HG02973 (cell line): ENCODE results near the gene MAP2K3.
A peak's percentile ranks its signal among the peaks of the same experiment; 100 is the strongest.
"Not testable (repeated sequence)": the region's sequence is repeated elsewhere in the genome, so short reads cannot be mapped to it uniquely, and the experiment has no call there.

Experiments used
- ATAC-seq: cut with Tn5 transposase; IDR thresholded peaks from one replicate; pipeline ENCODE4 v1.9.1; 2021; ENCODE audit warnings: moderate library complexity; ENCODE audit not compliant: unreplicated experiment

The MAP2K3 gene

DNA sequence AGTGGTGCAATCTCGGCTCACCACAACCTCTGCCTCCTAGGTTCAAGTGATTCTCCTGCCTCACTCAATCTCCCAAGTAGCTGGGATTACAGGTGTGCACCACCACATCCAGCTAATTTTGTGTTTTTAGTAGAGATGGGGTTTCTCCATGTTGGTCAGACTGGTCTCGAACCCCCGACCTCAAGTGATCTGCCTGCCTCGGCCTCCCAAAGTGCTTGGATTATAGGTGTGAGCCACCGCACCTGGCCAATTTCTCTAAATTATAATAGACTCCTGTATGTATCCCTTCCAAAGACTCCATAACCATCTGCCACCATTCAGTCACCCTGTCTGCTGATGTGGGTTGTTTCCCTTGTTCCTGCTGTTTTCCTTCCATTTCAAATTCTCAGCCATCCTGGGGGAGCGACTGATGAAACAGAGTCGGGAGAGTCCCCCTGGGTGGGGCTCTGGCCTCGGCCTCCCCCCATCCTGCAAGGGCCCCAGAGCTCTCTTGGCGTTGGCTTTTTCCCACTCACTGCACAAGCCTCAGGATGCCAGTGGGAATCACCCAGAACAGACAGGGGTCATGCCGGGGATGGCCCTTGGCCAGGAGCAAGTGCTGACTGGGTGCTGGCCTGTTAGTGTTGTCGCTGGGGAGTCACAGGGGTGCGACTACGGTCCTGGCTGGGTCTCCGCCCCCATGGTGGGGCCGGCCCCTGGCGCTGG lies 25.7 kb downstream of the MAP2K3 start:
- ATAC-seq, result not testable (repeated sequence)

DNA sequence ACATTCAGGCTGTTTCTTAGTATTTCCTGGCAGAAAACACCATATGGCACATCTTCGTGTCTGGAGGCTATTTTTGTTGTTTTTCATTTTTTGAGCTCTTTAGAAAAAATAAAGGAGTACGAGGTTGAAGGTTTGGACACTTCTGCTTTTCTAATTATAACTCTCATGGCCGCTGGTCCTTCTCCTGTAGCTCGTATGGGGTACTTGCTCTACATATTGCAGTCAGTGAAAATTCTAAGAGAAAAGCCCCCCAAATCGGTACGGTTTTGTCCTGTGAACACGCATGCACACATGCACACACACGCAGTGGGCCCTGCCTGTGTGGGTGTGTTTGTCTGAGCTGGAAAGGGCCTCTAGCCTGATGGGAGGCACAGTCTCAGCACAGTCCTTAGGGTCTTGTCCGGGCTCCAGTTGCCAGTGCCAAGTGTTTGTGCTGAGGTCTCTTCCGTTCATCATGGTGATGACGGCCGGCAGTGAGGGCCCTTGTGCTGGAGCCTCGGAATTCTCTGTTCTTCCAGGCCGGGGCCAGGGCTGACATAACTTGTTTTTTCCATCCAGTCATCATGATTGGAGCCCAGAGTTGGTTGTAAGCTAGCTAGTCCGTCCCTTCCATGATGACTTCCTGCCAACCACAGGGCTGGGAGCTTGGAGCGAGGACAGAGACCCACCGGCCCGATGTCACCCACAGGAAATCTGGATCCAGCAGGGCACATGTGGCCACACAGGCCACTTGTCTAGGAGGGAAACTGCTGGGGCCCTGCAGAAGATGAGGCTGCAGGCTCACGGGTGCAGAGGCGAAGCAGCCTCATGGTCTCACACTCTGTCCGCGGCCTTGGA lies 26.5 kb downstream of the MAP2K3 start:
- ATAC-seq, result not testable (repeated sequence)

DNA sequence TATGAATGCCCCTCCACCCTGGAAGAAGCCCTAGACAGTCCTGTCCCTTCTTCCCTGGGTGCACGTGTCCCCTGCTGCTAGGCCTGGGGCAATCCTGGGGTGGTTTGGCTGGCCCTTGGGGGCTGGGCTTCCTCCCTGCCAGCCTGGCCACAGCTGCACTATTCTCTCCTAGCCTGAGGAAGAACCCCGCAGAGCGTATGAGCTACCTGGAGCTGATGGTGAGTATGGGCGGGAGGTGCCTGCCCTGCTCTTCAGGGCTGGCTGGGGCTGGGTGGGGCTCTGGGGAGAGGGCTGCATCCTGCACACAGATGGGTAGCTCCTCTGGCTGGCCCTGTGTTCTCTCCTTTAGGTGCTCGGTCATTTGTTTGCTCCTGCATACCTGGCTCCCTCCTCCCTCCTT lies 28.8 kb downstream of the MAP2K3 start:
- no peak for ATAC-seq

DNA sequence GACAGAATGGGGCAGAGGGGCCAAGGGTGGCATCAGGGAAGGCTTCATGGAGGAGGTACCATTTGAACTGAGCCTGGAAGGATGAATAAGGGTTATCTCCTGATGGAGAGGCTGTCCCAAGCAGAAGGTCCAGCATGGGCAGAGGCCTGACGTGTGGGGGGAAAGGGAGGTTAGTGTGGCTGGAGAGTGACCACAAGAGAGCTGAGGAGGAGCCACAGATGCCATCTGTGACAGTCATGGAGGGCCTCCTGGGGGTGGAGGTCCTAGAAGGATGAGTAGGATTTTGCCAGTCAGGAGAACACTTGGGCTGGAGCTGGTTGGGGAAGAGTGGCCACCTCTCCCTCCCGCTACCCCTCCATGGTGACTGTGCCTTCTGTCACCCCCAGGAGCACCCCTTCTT lies 29.2 kb downstream of the MAP2K3 start:
- ATAC-seq, result not testable (repeated sequence)

DNA sequence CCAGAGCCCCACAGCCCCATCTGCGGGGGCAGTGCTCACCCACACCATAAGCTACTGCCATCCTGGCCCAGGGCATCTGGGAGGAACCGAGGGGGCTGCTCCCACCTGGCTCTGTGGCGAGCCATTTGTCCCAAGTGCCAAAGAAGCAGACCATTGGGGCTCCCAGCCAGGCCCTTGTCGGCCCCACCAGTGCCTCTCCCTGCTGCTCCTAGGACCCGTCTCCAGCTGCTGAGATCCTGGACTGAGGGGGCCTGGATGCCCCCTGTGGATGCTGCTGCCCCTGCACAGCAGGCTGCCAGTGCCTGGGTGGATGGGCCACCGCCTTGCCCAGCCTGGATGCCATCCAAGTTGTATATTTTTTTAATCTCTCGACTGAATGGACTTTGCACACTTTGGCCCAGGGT lies 29.8 kb downstream of the MAP2K3 start:
- ATAC-seq, result not testable (repeated sequence)

DNA sequence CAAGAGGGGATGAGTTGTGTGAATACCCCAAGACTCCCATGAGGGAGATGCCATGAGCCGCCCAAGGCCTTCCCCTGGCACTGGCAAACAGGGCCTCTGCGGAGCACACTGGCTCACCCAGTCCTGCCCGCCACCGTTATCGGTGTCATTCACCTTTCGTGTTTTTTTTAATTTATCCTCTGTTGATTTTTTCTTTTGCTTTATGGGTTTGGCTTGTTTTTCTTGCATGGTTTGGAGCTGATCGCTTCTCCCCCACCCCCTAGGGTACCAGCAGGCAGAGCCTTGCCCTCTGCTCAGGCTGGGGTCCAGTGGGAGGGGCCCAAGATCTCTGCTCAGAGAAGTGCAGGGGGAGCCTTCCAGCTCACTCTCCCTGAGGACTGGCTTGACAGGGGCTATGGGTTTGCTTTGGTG lies 30.2 kb downstream of the MAP2K3 start:
- ATAC-seq, result not testable (repeated sequence)

DNA sequence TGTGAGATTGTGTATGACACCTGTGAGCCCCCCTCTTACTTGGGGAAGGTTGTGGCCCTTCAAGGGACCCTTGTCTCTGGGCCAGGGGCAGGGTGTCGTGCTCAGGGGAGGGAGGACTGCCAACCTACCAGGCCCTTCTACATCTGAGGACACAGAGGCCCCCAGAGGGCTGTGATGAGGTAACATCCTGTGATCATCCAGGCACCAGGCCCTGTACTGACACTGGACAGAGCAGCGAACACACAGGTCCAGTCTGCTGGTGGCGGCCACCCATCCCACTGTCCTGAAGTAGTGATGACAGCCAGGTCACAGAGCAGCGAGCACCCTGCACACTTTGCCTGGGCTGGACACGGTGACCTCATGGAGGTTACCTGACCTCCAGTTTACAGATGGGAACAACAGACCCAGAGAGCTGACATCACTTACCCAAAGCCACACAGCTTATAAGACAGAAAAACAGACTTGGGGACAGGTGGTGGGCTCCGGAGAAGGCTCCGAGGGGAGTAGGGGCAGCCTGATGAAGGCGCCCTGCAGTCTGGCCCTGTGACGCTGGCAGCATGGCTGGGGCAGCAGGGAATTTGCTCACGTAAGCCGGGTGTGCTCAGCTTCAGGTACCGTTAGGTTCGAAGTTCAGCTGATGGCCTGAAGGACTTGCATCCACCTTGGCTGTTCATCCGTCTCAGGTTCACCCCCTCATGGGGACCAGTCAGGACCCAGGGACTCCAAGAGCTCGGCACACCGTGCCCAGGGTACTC lies 30.9 kb downstream of the MAP2K3 start:
- not testable (repeated sequence) for ATAC-seq

DNA sequence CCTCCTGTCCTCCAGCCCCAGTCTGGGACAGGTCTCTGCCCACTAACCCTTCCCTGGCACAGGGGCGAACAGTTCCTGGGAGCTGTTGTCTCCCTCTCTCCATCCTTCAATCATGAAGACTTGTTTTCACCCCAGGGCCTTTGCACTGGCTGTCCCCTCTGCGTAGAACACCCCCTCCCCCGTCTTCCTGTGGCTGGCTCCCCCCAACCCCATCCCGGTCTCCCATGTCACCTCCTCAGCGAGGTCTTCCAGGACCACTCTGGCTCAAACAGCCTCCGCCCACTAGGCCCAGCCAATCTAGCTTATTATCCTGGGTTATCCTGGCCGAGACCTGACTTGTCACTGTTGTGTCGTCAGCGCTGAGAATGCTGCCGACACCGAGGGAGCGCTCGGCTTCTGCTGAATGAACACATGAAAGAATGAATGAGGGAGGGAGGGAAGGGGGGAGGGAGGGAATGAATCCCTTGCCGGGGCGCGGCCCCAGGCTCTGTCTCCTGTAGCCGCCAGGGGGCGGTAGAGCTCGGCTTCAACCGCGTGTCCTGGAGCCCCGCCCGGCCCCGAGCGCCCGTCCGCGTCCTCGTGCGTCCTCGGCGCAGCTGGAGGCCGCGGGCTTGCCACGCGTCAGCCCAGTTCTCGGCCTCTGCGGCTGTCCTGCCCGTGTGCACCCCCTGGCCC lies 31.8 kb downstream of the MAP2K3 start:
- peak; percentile 47 for ATAC-seq

DNA sequence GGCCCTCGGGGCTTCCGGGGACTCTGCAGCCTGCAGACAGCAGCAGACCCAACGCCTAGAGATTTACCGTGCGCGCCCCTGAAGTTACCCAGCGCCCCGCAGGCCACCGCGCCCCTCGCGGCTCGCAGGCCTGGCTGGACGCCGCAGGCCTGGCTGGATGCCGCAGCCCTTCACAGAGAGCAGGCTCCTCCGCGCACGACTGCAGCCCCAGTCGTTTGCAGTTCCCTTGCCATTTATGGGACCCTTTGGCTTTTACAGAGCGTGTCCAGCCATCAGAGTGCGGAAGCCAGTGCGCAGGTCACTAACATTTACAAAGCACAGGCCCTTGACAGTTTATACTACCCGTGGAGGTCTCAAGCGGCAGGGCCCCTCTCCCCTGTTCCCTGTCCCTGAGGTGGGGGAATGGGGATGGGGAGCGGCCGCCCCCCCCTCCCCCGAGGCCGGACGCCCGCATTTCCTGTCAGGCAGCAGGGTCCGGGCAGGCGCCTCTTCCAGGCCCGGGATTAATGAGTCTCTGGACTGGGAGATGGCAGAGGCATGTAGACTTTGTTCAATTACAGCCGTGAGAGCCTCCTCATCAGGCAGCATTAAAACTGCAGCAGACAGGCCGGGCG lies 32.5 kb downstream of the MAP2K3 start:
- ATAC-seq, result not testable (repeated sequence)

DNA sequence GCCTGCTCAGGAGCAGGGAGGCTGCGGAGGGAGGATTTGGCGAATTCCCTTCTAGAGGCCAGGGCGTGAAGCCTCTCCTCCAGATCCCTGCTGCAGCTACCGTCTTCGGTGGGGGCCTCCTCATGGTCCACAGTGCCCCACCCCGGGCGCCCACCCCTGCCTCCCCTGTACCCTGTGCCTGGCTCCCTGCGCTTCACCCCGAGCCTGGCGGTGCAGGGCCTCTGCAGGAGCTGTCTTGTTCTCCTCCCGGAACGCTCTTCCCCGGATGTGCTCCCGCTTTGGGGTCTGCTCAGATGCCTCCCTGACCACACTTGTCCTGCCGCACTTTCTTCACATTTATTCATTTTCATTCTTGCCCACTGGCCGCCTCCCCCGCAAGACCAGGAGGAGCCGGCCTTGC lies 33.3 kb downstream of the MAP2K3 start:
- ATAC-seq, result not testable (repeated sequence)

DNA sequence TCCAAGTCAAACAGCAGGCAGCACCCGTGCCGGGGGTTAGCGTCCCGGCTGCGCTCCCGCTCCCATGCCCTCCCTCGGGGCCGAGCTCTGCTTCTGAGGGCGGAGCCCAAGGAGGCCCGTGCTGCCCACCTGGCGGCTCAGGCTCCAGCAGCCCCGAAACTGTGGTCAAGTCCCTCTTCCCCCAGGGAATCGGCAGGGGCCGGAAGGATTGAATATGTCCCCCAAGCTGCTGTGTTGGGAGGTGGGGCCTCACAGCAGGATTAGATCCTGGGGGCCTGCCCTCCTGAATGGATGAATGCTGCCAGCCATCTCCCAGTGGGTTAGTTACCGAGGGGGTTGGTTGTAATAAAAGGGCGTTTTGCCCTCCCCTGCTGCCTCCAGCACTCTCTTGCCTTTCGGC lies 33.9 kb downstream of the MAP2K3 start:
- no peak for ATAC-seq

DNA sequence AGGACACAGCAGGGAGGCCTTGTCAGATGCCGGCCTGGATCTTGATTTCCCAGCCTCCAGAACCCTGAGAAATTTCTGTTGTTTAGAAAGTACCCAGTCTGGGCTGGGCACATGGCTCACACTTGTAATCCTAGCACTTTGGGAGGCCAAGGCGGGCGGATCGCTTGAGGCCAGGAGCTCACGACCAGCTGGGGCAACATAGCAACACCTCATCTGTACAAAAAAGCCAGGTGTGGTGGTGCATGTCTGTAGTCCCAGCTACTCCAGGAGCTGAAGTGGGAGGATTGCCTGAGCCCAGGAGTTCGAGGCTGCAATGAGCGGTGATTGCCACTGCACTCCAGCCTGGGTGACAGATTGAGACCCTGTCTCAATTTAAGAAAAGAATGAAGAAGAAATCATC lies 34.3 kb downstream of the MAP2K3 start:
- not testable (repeated sequence) for ATAC-seq

DNA sequence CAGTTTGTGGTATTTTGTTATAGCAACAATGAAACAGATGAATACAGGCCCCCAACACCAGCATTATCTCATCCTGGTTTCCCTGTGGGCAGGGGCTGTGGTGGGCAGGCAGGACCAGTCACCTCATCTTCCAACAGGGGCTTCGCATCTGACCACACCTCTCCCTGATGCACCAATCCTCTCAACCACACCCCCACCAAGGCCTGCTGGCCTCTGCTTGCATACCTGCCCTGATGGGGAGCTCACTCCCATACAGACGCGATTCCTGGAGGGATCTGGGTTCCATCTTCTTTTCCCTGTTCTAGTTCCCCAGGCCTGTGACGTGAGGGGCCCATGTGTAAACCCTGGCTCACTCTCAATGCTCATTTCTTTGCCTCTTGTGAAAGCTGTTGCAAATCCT lies 34.7 kb downstream of the MAP2K3 start:
- ATAC-seq, result not testable (repeated sequence)

DNA sequence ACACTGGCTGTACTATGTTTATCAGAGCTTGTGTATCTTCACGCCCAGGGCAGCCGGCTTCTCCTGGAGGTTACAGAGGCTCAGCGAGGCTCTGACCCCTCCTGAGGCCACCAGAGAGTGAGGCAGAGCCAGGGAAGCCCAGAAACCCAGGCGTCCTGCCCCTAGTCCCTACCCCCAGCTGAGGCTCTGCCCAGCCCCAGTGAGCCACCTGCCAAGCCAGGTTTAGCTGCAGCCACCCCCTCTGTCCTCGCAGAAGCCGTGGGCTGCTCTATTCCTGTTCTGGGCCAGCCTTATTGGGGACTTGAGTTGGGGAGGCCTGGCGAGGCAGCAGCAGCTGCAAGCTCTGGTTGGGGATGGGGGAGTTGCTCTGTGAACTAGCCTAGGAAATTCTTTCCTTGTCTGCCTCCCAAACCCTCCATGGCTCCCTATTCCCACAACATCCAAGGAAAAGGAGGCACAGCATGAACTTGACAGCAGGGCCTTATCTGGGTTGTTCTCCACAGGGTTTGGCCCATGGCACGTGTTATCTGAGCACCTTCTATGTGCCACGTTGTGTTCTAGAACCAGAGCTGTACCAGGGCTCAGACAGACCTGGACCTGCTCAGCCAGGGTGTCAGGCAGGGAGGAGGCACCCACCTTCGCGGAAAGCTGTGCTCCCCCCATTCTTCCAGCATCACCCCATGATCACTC lies 35.3 kb downstream of the MAP2K3 start:
- ATAC-seq, result not testable (repeated sequence)

DNA sequence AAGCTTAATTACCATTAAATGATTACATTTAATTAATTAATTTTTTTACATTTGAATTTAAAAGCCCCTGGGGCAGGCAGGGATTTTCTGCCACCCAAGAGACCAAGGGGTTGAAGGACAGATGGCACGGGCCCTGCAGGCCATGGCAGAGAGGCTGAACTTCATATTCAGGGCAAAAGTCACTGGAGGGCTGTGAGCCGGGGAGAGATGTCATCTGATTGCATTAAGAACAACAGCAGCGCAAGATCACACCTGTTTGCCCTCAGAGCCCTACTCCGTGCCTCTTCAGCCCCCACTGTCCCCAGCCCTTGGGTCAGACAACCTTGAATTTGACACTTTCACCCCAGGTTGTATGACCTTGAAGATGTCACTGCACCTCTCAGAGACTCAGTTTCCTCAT lies 35.9 kb downstream of the MAP2K3 start:
- ATAC-seq, result not testable (repeated sequence)

DNA sequence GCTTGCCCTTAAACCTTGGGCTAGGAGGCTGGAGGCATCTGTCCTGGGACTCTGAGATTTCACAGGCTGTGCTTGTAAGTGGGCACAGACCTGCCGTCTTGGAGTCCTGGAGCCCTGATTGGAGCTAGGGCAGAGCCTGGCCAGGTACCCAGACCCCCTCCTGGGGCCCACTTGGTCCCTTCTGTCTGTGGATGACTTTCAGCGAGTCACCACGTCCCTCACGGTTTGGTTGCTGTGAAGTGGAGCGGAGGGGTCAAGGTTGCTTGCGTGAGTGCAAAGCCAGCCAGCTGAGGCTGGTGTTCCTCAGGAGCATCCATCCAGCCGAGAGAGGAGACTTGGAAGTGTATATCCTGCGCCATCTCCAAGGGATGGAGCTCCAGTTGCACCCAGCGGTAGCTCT lies 36.5 kb downstream of the MAP2K3 start:
- not testable (repeated sequence) for ATAC-seq

DNA sequence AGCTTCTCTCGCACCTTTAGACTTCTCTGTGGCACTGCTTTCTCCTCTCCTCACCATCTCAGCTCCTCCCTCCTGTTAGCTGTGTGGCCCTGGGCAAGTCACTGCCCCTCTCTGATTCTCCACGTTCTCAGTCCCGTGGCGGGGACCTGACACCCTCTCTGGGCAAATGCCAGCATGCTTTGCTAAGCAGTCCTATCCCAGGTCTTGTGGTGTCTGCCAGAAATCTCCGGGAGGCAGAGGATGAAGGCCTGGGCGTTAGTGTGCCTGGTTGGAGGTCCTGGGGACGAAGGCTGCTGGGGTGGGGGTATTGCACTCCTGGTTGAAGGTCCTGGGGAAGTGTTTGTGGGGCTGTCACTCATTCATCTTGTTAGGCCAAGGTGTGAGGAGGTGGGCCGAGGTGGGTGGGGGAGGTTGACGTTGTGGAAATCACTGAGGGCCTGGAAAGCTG lies 37.3 kb downstream of the MAP2K3 start:
- not testable (repeated sequence) for ATAC-seq

DNA sequence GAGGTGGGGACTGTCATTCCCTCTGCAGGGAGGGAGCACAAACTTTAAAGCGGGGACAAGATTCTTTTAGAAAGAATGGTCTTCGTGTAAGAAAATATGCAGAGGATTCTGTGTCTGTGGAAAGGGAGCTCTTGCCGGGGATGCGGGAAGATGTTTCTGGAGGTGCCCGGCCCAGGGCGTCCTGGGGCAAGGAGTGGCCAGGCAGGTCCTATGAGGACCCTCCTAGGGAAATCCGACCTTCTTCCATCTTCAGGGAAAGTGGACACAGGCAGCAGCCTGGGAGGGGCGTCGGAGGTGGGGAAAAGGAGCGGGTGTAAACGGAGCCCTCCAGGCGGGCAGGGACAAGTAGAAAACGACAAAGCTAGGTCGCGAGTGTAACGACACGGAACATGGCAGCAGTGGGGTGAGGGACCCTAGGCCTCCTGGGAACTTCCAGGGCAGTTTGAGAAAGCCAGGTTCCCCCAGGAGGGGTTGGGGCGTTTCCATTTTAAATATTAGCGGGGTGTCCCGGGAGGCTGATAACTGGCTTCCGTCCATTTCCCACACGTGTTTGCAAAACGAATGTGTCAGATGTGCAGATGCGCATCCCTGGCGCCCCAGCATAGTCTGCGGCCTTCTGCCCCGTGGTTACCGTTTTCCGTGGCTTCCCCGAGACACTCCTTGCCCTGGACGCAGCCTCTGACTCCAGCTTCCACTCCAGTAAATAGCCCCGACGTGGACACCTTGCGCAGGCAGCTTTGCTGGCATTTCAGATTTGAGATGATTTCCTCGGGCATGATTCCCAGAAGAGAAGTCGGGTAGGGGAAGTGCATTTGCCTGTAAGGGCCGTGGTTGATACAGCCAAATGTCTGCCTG lies 39.0 kb downstream of the MAP2K3 start:
- ATAC-seq, result peak; percentile 6

DNA sequence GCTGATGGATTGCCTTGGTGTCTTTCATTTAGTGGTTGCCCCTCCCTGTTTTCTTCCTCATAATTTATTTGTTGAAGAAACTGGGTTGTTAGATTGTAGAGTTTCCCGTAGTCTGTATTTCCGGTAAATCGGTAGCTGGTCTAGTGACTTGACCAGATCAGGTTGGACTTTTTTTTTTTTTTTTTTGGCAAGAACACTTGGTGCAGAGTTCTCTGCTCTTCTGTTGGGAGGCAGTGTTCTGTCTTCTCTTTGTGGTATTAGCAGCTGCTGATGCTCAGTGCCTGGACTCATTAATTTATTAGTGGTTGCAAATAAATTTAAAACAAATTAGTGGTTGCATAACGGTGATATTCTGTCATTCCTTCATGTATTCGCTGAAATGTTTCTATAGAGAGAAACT lies 40.2 kb downstream of the MAP2K3 start:
- ATAC-seq, result not testable (repeated sequence)
